H1 (cell line): ENCODE measurements around the gene CANT1.

Experiments
- EGR1 ChIP-seq: IDR thresholded peaks from 2 replicates; pipeline ENCODE4 v1.6.1; 2011; ENCODE audit warnings: low read depth, low read length, borderline replicate concordance
- EP300 ChIP-seq, 2 experiments: IDR thresholded peaks; 1 replicate in 1 of 2; 2 replicates in 1 of 2; pipeline ENCODE4 v1.6.1; 2011 to 2012; ENCODE audit warnings: low read depth in 2 of 2, low read length in 2 of 2, mild to moderate bottlenecking in 2 of 2, borderline replicate concordance in 1 of 2, inconsistent platforms in 1 of 2, moderate library complexity in 1 of 2
- EZH2 ChIP-seq: fragments of 200-600 bp; sonication (generic); IDR thresholded peaks from 2 replicates; pipeline ENCODE4 v1.7.1; 2012; ENCODE audit warnings: low read depth, mild to moderate bottlenecking, moderate library complexity, low read length, inconsistent platforms; ENCODE audit not compliant: severe bottlenecking
- GABPA ChIP-seq: IDR thresholded peaks from 2 replicates; pipeline ENCODE4 v1.6.1; 2011; ENCODE audit warnings: mild to moderate bottlenecking, low read length, moderate library complexity, borderline replicate concordance; ENCODE audit not compliant: insufficient read depth
- JUN ChIP-seq: IDR thresholded peaks from 2 replicates; pipeline ENCODE4 v1.6.1; 2011; ENCODE audit warnings: low read depth, mild to moderate bottlenecking, improper control_type of control experiment, low read length
- MAX ChIP-seq: IDR thresholded peaks from 2 replicates; pipeline ENCODE4 v1.6.1; 2012; ENCODE audit warnings: inconsistent platforms
- POLR2A ChIP-seq, 2 experiments: IDR thresholded peaks; 1 replicate in 1 of 2; 2 replicates in 1 of 2; pipeline ENCODE4 v1.6.1; 2011; ENCODE audit warnings: low read depth in 2 of 2, low read length in 2 of 2, mild to moderate bottlenecking in 2 of 2; ENCODE audit errors: control extremely low read depth in 1 of 2
- SP2 ChIP-seq: IDR thresholded peaks from 2 replicates; pipeline ENCODE4 v1.6.1; 2012; ENCODE audit warnings: mild to moderate bottlenecking, low read length, inconsistent platforms
- SRF ChIP-seq: IDR thresholded peaks from 2 replicates; pipeline ENCODE4 v1.6.1; 2011; ENCODE audit warnings: mild to moderate bottlenecking, low read depth, low read length, moderate library complexity
- TBP ChIP-seq: IDR thresholded peaks from 2 replicates; pipeline ENCODE4 v1.6.1; 2011; ENCODE audit warnings: low read depth, low read length, improper control_type of control experiment
- ZNF274 ChIP-seq: IDR thresholded peaks from 2 replicates; pipeline ENCODE4 v1.7.0; 2012; ENCODE audit warnings: low read length, borderline replicate concordance; ENCODE audit errors: extremely low read depth
- TF ChIP-seq, protein P1 (sequence below), 3 experiments: IDR thresholded peaks; 1 replicate in 2 of 3; 2 replicates in 1 of 3; pipeline versions ENCODE4 v1.5.1 to v1.6.1; 2011; ENCODE audit warnings: low read length in 3 of 3, mild to moderate bottlenecking in 3 of 3, inconsistent platforms in 2 of 3, low read depth in 1 of 3, moderate library complexity in 1 of 3; ENCODE audit not compliant: insufficient read depth in 1 of 3; ENCODE audit errors: control extremely low read depth in 1 of 3

- TF ChIP-seq EZH2 (no peak), EP300 (IDR thresholded peaks at IDR 0.05; ENCODE audit: borderline replicate concordance in 1 of 2, low read depth in 2 of 2, low read length in 2 of 2) (no peak), POLR2A (IDR thresholded peaks at IDR 0.05; ENCODE audit: control extremely low read depth in 1 of 2, low read depth in 2 of 2, low read length in 2 of 2) (no peak), EGR1 (no peak), MAX (no peak), GABPA (no peak), JUN (no peak), TBP (no peak), SRF (no peak), SP2 (no peak), ZNF274 (no peak)
- TF ChIP-seq, protein P1, sequence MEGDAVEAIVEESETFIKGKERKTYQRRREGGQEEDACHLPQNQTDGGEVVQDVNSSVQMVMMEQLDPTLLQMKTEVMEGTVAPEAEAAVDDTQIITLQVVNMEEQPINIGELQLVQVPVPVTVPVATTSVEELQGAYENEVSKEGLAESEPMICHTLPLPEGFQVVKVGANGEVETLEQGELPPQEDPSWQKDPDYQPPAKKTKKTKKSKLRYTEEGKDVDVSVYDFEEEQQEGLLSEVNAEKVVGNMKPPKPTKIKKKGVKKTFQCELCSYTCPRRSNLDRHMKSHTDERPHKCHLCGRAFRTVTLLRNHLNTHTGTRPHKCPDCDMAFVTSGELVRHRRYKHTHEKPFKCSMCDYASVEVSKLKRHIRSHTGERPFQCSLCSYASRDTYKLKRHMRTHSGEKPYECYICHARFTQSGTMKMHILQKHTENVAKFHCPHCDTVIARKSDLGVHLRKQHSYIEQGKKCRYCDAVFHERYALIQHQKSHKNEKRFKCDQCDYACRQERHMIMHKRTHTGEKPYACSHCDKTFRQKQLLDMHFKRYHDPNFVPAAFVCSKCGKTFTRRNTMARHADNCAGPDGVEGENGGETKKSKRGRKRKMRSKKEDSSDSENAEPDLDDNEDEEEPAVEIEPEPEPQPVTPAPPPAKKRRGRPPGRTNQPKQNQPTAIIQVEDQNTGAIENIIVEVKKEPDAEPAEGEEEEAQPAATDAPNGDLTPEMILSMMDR (IDR thresholded peaks at IDR 0.05; ENCODE audit: control extremely low read depth in 1 of 3, insufficient read depth in 1 of 3, low read depth in 1 of 3, low read length in 3 of 3), result no peak
Measured at GRCh38 chr17:78969865-78970264, 39.7 kb downstream of the CANT1 start.
